GM21447 (cell line): Measurements from ENCODE around the gene B4GALT2.

Experiments
- ATAC-seq: cut with Tn5 transposase; IDR thresholded peaks from one replicate; pipeline ENCODE4 v1.9.1; 2021; ENCODE audit not compliant: unreplicated experiment

The B4GALT2 gene, protein sequence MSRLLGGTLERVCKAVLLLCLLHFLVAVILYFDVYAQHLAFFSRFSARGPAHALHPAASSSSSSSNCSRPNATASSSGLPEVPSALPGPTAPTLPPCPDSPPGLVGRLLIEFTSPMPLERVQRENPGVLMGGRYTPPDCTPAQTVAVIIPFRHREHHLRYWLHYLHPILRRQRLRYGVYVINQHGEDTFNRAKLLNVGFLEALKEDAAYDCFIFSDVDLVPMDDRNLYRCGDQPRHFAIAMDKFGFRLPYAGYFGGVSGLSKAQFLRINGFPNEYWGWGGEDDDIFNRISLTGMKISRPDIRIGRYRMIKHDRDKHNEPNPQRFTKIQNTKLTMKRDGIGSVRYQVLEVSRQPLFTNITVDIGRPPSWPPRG

DNA sequence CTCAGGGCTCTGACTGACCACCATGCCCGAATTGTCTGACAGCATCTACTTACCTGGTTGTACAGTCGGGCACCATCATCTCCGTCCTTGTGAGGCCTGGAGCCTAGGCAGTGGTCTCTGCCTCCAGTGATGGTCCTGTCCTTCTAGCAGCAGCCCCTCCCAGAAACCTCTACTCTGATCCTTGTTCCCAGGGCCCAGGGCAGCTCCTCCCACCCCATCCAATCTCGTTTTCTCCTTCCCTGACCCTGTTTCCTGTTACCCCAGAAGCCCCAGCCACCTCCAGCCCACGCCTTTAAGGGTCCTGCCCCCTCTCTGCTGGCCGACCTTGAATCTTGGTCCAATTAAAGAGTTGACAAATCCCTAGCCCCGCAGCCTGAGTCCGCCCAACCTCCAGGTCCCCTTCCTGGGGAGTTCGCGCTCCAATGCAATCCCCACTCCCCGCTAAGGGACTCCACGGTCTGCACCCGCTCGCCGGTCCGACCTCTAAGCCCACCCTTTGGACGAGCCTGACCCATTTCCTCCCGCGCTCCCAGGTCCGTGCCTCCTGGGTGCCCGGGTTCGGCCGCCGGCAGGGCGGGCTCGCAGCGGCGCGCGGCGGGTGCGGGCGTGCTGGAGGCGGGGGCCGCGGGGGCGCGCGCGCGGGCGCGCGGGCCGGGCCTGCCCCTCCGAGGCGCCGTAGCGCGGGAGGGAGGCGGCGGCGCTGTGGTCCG, at the start of gene B4GALT2:
TSS of gene B4GALT2 (plus strand) at position 660 of the 710 bp plus-strand sequence. CDS start 1,951 bp downstream, outside the sequence.
- no peak for ATAC-seq

DNA sequence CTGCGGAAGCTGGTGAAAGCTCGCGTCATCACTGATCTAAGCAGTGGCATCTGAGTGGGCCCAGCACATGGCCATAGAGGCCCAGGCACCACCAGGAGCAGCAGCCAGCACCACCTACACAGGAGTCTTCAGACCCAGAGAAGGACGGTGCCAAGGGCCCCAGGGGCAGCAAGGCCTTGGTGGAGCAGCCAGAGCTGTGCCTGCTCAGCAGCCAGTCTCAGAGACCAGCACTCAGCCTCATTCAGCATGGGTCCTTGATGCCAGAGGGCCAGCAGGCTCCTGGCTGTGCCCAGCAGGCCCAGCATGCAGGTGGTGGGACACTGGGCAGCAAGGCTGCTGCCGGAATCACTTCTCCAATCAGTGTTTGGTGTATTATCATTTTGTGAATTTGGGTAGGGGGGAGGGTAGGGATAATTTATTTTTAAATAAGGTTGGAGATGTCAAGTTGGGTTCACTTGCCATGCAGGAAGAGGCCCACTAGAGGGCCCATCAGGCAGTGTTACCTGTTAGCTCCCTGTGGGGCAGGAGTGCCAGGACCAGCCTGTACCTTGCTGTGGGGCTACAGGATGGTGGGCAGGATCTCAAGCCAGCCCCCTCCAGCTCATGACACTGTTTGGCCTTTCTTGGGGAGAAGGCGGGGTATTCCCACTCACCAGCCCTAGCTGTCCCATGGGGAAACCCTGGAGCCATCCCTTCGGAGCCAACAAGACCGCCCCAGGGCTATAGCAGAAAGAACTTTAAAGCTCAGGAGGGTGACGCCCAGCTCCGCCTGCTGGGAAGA, 48.7 kb upstream of the B4GALT2 start:
- ATAC-seq: no peak

DNA sequence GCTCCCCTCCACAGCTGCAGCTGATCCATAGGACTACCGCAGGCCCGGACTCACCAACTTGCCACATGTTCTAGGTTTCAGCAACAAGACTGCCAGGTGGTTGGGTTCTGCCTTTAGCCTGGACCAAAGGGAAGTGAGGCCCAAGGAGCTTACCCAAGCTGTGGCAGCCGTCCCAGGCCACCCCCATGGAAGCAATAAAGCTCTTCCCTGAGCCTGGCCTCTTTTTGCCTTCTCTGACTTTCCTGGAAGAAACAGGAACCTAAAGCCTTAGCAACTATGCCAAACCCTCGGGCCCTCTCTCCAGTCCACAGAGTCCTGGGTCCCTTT, 48.1 kb upstream of the B4GALT2 start:
- ATAC-seq: no peak

DNA sequence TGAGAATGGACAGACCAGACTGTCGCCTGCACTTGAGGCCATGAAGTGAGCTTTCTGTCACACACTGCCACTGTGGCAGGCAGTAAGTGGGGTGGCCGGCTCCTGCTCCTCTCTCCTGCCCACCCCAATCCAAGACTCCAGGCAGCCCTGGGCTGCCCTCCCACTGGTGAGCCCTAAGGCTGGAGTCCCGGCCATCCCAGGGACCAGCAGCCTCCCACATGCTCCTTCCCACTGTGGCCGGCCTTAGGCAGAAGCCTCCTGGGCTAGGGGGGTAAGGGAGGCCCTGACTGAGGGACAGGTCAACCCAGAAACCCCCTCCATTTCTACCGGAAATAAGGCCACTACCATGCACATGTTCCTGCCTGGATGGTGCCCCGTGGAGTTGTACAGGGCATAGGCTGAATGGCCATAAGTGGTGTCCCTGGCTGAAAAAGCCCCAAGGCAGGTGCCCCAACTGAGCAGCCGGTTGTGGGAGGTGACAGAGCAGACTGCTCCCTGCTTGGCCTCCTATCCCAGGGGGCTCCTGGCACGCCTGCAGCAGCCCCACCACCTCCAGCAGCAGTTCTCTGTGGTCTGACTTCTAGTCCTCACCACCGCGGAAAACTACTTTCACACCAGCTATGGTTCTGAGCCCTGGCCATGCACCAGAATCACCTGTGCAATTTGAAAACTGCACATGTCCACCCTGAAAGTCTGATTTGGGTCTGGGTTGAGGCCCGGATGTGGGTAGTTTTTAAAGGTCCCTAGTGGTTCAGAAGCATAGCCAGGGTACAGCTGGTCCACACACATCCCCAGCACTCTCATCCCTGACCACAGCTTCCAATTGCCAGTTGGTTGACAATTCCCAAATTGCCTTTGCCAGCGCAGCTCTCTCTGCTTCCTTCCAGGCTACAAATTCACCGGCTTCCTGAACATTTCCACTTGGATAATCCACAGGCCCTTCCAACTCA, 47.0 kb upstream of the B4GALT2 start:
- no peak for ATAC-seq

DNA sequence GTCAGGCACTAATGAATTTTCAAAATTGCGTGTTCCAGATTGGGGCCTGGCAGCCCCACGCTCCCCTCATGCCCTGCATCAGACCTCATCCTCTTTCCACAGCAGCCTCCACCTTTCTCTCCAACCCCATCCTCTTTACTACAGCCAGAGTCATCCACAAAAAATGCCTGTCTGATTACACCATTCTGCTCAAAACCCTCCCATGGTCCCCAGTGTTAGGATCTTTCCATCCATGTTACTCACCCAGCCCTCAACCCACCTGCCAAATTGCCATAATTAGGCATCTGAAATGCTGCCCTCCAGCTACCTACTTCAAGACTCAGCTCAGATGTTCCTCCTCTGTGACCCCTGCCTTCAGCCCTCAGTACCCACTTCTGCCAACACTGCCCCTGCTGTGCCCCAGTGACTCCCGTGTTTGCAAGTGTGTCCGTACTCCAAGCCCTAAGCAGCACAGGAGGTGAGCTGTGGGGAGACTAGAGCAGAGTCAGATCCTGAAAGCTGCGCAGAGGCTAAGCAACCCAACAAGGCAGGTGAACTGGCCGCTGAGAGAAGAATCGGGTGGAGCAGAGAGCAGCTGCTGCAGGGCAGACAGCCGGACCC, 46.1 kb upstream of the B4GALT2 start:
- ATAC-seq: no peak

DNA sequence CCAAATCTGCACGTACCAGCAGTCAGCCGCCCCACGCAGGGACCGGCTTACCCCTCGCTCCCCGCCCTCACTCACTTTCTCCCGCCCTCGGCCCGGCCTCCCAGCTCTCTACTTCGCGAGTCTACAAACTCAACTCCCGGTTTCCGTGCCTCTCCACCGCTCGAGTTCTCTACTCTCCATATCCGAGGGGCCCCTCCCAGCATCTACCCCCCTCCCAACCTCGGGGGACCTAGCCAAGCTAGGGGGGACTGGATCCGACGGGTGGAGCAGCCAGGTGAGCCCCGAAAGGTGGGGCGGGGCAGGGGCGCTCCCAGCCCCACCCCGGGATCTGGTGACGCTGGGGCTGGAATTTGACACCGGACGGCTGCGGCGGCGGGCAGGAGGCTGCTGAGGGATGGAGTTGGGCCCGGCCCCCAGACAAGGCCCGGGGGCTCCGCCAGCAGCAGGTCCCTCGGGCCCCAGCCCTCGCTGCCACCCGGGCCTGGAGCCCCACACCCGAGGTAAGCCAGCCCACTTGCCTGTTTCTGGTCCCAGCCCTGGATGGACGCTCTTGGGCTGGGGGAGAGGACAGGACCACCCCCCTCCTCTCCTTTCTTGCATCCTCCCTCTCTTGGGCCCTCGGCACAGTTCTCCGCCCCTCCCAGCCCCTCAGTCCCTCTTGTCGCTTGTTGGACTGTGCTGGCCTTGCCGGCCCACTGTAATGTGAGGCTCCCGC, 45.5 kb upstream of the B4GALT2 start, which contains the start of gene ARTN:
TSS of gene ARTN (plus strand) at position 416 of the 715 bp plus-strand sequence. CDS start 1,856 bp downstream, outside the sequence.
- no peak for ATAC-seq

DNA sequence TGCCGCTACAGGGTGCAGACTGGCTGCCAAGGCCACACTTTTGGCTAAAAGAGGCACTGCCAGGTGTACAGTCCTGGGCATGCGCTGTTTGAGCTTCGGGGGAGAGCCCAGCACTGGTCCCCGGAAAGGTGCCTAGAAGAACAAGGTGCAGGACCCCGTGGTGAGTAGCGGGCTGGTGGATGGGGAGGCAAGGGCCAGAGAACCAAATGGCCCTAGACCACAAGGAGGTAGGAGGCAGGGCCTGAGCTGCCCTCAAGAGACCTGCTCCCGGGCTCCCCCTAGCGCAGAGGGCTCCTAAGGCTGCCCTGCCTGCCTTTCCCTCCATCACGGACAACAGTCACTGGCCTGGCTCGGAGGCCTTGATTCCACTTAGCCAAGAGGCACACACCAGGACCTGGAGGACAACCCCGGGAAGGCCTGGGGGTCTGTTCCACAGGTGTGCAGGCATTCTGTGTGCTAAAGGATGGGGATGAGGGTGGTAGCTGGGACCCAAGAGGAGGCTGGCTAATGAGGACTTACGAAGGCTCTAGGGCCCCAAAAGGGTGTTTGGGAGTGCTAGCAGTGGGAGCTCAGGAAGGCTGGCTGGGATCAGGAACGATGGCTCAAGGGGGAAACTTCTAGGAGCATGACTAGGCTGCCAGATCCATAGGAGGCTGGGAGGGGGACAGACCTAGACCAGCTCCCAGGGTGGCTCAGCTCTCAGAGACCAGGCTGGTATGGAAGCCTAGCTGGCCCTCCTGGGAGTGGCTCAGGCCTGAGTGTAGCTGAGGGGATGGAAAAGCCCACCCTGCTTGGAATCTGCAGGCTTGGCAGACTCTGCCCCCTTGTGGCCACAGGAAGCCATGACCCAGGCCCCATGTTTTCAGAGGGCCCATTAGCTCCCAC, 44.7 kb upstream of the B4GALT2 start:
- no peak for ATAC-seq

DNA sequence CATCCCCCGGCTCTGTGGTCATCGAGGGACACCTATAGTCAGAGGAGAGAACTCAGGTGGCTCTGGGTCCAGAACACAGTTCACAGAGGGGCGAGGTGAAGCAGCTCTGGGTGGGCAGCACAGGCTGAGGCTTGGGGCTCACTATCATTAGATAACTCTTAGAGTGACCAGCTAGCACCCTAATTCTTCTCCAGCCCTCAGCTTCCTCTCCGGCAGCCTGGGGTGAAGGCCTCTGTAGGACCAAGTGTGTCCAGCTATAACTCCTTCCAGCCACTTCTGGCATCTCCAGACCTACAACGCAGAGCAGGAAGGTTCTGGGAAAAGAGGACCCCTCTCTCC, 44.1 kb upstream of the B4GALT2 start:
- ATAC-seq: no peak

DNA sequence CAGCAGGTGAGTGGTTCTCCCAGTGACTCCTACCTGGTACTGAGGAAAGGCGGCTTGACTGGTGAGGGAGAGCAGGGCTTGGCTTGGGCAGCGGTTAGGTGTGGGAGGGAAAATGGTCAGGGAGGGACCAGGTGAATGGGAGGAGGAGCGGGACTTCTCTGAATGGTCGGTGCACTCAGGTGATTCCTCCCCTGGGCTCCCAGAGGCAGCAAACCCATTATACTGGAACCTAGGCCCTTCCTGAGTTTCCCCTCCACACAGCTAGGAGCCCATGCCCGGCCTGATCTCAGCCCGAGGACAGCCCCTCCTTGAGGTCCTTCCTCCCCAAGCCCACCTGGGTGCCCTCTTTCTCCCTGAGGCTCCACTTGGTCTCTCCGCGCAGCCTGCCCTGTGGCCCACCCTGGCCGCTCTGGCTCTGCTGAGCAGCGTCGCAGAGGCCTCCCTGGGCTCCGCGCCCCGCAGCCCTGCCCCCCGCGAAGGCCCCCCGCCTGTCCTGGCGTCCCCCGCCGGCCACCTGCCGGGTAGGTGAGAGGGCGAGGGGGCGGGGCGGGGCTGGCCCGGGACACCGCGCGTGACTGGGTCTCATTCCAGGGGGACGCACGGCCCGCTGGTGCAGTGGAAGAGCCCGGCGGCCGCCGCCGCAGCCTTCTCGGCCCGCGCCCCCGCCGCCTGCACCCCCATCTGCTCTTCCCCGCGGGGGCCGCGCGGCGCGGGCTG, 43.1 kb upstream of the B4GALT2 start:
- no peak for ATAC-seq

DNA sequence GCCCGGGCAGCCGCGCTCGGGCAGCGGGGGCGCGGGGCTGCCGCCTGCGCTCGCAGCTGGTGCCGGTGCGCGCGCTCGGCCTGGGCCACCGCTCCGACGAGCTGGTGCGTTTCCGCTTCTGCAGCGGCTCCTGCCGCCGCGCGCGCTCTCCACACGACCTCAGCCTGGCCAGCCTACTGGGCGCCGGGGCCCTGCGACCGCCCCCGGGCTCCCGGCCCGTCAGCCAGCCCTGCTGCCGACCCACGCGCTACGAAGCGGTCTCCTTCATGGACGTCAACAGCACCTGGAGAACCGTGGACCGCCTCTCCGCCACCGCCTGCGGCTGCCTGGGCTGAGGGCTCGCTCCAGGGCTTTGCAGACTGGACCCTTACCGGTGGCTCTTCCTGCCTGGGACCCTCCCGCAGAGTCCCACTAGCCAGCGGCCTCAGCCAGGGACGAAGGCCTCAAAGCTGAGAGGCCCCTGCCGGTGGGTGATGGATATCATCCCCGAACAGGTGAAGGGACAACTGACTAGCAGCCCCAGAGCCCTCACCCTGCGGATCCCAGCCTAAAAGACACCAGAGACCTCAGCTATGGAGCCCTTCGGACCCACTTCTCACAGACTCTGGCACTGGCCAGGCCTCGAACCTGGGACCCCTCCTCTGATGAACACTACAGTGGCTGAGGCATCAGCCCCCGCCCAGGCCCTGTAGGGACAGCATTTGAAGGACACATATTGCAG, 42.4 kb upstream of the B4GALT2 start:
- no peak for ATAC-seq

DNA sequence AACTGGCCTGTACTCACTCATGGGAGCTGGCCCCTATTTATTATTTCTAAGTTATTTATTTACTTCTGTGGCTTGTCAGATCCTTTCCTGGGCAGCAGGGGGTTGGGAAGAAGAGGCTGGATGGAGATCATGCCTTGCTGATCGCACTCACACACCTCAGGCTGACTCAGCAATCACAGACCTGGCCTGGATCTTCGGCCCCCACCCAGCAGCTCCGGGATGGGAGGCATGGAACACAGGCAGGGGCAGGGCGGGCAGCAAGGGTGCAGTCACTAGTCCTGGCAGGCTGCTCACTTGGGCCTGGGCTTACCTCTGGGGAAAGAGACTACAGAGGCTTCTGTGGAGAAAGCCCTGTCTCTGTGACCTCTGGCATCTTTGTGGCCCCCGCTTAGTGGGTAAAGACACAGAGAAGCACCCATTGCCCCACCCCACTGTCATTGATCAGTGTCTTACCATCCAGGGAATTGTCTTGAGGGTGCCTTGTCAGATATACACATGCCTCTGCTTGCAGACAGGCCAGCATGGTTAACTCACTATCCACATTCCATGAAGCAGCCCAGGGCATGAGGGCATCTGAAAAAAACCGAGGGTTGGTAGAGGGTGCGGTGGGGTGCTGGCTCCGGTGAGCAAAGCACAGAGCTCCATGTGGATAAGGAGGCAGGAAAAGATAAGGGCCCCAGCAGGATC, 41.7 kb upstream of the B4GALT2 start:
- ATAC-seq: no peak

DNA sequence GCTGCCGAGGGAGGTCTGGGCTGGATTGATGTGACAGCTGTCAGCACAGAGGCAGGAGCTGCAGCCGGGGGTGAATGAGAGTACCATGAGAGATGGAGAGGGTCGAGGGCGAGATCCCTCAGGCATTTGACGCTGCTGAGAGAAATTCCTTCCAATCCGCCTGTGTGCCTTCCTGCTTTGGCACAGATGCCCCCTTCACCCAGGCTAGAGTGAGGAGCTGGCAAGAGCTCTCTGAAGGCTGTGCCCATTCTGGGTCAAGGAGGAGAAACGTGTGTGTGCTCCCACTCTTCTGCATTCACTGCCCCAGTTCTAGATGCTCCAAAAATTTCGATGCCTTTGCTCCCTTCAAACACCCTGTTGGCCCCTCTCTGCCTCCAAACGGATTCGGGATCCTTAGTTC, 40.6 kb upstream of the B4GALT2 start:
- ATAC-seq: no peak

DNA sequence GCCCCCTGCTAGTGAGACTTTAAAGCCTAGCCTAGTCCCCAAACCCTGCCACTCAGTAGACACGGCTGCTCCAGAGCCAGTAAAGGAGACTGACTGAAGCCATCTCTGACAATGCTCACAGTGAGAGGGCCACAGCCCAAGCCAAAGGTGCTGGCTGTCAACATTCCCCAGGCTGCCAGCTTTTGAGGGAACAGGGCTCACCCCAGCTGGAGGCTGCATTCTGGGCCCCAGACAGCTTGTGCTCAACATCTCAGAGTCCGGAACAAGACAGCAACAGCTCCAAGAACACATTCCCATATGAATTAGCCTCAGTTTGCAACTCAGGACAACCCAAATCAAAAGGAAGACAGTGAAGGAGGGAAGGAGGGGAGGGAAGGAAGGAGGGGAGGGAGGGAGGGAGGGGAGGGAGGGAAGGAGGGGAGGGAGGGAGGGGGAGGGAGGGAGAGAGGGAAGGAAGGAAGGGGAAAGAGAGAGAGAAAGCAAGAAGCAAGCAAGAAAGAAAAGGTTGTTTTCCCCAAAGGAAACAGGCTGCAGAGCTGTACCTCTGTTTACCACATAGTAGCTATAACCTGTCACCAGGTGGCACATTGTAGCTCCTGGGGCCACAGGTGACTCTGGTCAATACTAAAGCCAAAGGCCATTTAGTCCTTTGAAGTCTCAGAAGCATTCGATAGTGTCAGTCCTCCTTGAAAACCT, 40.0 kb upstream of the B4GALT2 start:
- no peak for ATAC-seq

DNA sequence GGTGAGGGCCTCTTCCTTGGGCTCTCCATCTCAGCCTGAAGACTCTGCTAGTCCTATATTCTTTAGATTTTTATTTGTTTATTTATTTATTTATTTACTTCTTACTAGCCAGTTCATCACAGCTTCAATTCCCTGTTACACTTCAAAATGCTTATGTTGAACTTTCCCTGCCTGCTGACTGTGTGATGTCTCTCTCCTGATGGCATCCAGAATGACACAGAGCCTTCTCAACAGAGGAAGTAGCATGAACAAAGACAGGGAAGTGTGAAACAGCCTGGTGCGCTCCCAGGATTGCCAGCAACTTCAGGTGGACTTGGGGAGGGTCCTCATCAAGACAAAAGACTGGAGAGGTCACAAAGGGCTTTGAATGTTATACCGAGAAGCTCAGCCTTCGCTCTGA, 36.6 kb upstream of the B4GALT2 start:
- ATAC-seq: no peak

DNA sequence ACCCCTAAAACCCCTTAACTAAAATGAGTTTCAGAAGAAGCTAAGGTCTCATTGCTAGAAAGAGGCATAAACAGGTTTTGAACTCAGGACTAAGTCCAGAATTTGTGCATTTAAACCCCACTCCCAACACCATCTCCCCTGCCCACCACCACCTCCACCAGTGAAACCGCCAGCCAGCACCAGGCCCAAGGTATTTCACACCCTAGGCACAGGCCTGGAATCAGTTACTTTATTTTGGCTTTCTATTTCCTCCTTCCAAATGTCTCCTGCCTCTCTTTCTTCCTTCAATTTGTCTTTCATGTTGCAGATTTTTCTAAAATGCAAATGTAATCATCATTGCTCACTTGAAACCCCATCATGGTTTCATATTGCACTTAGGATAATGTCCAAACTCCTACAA, 34.1 kb upstream of the B4GALT2 start:
- no peak for ATAC-seq

DNA sequence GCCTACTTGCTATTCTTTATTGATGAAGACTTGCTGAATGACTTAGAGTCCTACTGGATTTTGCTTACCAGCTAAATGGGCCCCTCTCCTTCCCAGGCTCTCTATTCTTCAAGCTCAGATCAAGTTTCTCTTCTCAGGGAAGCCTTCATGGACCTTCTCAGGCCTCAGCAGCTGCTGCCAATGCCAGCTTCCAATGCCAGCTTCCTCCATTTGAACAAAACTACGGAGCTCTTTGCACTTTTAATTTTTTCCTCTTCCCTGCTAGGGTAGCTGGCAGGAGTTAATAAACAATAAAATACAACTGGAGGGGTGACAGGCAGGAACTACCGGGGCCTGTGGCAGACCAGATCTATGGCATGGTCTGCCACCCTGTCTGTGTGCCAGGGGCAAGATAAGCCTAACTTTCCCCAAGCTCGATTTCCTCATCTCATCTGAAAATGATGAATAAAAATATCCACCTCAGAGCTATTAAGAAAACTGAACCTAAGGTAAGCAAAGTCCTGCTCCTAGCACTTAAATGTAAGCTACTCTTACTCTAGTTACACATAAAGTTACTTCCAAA, 33.3 kb upstream of the B4GALT2 start:
- ATAC-seq: no peak
